ENCODE data around the gene YEATS4.

DNA sequence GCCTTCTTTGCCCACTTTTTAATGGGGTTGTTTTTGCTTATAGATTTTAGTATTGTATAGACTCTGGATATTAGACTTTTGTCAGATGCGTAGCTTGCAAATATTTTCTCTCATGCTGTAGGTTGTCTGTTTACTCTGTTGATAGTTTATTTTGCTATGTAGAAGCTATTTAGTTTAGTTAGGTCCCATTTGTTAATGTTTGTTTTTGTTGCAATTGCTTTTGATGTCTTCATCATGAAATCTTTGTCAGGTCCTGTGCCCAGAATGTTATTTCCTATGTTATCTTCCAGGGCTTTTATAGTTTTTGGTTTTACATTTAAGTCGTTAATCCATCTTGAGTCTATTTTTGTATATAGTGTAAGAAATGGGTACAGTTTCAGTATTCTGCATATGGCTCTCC lies 41.3 kb upstream of the YEATS4 start:
- TF ChIP-seq, protein P1, sequence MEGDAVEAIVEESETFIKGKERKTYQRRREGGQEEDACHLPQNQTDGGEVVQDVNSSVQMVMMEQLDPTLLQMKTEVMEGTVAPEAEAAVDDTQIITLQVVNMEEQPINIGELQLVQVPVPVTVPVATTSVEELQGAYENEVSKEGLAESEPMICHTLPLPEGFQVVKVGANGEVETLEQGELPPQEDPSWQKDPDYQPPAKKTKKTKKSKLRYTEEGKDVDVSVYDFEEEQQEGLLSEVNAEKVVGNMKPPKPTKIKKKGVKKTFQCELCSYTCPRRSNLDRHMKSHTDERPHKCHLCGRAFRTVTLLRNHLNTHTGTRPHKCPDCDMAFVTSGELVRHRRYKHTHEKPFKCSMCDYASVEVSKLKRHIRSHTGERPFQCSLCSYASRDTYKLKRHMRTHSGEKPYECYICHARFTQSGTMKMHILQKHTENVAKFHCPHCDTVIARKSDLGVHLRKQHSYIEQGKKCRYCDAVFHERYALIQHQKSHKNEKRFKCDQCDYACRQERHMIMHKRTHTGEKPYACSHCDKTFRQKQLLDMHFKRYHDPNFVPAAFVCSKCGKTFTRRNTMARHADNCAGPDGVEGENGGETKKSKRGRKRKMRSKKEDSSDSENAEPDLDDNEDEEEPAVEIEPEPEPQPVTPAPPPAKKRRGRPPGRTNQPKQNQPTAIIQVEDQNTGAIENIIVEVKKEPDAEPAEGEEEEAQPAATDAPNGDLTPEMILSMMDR (IDR thresholded peaks at IDR 0.05) = no peak
- TF ChIP-seq POLR2A (IDR thresholded peaks at IDR 0.05) = no peak
